Gastroesophageal sphincter (tissue), 3 donors: ENCODE measurements around the gene ARMC7.

Experiments used
- EP300 ChIP-seq: sonication (generic); formaldehyde crosslinking; IDR thresholded peaks from one replicate; pipeline ENCODE4 v1.6.1; 2017; ENCODE audit warnings: antibody characterized with exemption, mild to moderate bottlenecking
- TF ChIP-seq, protein P1 (sequence below), 4 experiments: fragments of 200-600 bp in 2 of 4; fragments of 450-650 bp in 2 of 4; sonication (generic) in 1 of 4; IDR thresholded peaks; one replicate each; pipeline ENCODE4 v1.5.1; 2017 to 2019; ENCODE audit warnings: antibody characterized with exemption in 4 of 4, mild to moderate bottlenecking in 2 of 4, moderate library complexity in 2 of 4

GRCh38 chr17:75090871-75091854, 18.6 kb upstream of the ARMC7 start:
- TF ChIP-seq, protein P1, sequence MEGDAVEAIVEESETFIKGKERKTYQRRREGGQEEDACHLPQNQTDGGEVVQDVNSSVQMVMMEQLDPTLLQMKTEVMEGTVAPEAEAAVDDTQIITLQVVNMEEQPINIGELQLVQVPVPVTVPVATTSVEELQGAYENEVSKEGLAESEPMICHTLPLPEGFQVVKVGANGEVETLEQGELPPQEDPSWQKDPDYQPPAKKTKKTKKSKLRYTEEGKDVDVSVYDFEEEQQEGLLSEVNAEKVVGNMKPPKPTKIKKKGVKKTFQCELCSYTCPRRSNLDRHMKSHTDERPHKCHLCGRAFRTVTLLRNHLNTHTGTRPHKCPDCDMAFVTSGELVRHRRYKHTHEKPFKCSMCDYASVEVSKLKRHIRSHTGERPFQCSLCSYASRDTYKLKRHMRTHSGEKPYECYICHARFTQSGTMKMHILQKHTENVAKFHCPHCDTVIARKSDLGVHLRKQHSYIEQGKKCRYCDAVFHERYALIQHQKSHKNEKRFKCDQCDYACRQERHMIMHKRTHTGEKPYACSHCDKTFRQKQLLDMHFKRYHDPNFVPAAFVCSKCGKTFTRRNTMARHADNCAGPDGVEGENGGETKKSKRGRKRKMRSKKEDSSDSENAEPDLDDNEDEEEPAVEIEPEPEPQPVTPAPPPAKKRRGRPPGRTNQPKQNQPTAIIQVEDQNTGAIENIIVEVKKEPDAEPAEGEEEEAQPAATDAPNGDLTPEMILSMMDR (IDR thresholded peaks at IDR 0.05): no peak
- TF ChIP-seq EP300: no peak
